Transverse colon (tissue), 4 donors: Measurements from ENCODE around the gene PSMG3. TPM values are rescaled to one million over a fixed set of nuclear protein-coding genes. Genes with fewer than 3 reads are reported as not detected.
"Not testable (repeated sequence)": the region's sequence is repeated elsewhere in the genome, so short reads cannot be mapped to it uniquely, and the experiment has no call there.

Source experiments
- DNase-seq: peaks from one replicate; pipeline ENCODE4 v3.0.0-alpha.2; 2019
- H3K27ac ChIP-seq, 4 donors: fragments of 200-600 bp; sonication (generic); 2 replicates each; pipeline ENCODE4 v1.5.1; 2016 to 2018; ENCODE audit warnings: inconsistent platforms in 4 of 4
- H3K27me3 ChIP-seq: fragments of 200-600 bp; sonication (generic); 2 replicates; pipeline ENCODE4 v1.5.1; 2017; ENCODE audit warnings: inconsistent platforms
- H3K36me3 ChIP-seq, 4 donors: fragments of 200-600 bp; sonication (generic); 2 replicates each; pipeline ENCODE4 v1.5.1; 2017 to 2019; ENCODE audit warnings: inconsistent platforms in 4 of 4
- H3K4me1 ChIP-seq, 4 donors: fragments of 200-600 bp; sonication (generic); 2 replicates each; pipeline ENCODE4 v1.5.1; 2017 to 2020; ENCODE audit warnings: inconsistent platforms in 4 of 4
- H3K4me3 ChIP-seq, 4 donors: fragments of 200-600 bp; sonication (generic); 1 replicate in 1 of 4; 2 replicates in 3 of 4; pipeline versions ENCODE4 v1.5.1 to v1.6.1; 2017 to 2019; ENCODE audit warnings: inconsistent platforms in 4 of 4
- H3K9me3 ChIP-seq, 2 donors: fragments of 200-600 bp; sonication (generic); 2 replicates each; pipeline ENCODE4 v1.5.1; 2017 to 2019; ENCODE audit warnings: inconsistent platforms in 2 of 2
- EP300 ChIP-seq: sonication (generic); formaldehyde crosslinking; IDR thresholded peaks from one replicate; pipeline ENCODE4 v1.6.1; 2017; ENCODE audit warnings: antibody characterized with exemption, low read depth
- POLR2A ChIP-seq: fragments of 450-650 bp; IDR thresholded peaks from one replicate; pipeline ENCODE4 v1.6.1; 2016; ENCODE audit warnings: antibody characterized with exemption, mild to moderate bottlenecking, moderate library complexity
- POLR2AphosphoS5 ChIP-seq, 3 donors: sonication (generic); formaldehyde crosslinking; IDR thresholded peaks; one replicate each; pipeline ENCODE4 v1.6.1; 2016; ENCODE audit warnings: antibody characterized with exemption in 3 of 3
- WGBS, 2 donors: methylation state at CpG; one replicate each; pipeline ENCODE4 v1.1.5; 2018; ENCODE audit warnings: low coverage in 1 of 2; 5-methylcytosine and 5-hydroxymethylcytosine counted together
- in situ Hi-C, 4 donors: fragments of 200-750 bp; cut with MboI; loops; one replicate each; pipeline versions ENCODE4 v1.15.0 to v1.15.1; 2017; ENCODE audit warnings: low sequenced_read_pairs in 3 of 4, low pct_ligation_motif_present in 1 of 4, low pct_unique_long_range_greater_than_20kb in 1 of 4
- intact Hi-C: fragments of 100-400 bp; cut with DNase I; formaldehyde crosslinking; loops from one replicate; pipeline ENCODE4 v1.15.1; 2023; ENCODE audit warnings: low total_unique reads
- total RNA-seq, 4 donors: library from RNA; depleted of rRNA; stranded (reverse); fragments of >200 nt; gene quantifications; one replicate each; pipeline ENCODE4 v1.1.0, GENCODE V29; 2016
- TF ChIP-seq, protein P1 (sequence below), 5 experiments: fragments of 200-600 bp in 3 of 5; fragments of 450-650 bp in 2 of 5; sonication (generic) in 3 of 5; IDR thresholded peaks; 1 replicate in 2 of 5; 2 replicates in 3 of 5; pipeline ENCODE4 v1.5.1; 2016 to 2017; ENCODE audit warnings: antibody characterized with exemption in 5 of 5, inconsistent platforms in 3 of 5, mild to moderate bottlenecking in 2 of 5, moderate library complexity in 1 of 5

PSMG3 gene
- total RNA-seq, 4 donors from 2014 or later, result 7.1 to 41.9 (median 27.6) TPM

GRCh38 chr7:1585142-1585981, 15.5 kb upstream of the PSMG3 start:
- Histone ChIP-seq H3K4me1 (no peaks in the 10 kb centered on the region), H3K27me3 (peaks cover 13% of the 10 kb centered on the region), H3K9me3 (peaks cover 0 to 4% of the 10 kb centered on the region in 2 donors), H3K27ac (no peak overlapping the region), H3K36me3 (no peaks in the 10 kb centered on the region), H3K4me3 (no peak overlapping the region)
- DNase-seq, result no peak
- WGBS, 2 donors, result 82% methylated on average over 36 of the region's 37 CpGs; no CpG with 5 or more reads in 1 of the 2 donors
- TF ChIP-seq POLR2AphosphoS5 (IDR thresholded peaks at IDR 0.05) (no peak), POLR2A (no peak), EP300 (no peak)
- TF ChIP-seq, protein P1, sequence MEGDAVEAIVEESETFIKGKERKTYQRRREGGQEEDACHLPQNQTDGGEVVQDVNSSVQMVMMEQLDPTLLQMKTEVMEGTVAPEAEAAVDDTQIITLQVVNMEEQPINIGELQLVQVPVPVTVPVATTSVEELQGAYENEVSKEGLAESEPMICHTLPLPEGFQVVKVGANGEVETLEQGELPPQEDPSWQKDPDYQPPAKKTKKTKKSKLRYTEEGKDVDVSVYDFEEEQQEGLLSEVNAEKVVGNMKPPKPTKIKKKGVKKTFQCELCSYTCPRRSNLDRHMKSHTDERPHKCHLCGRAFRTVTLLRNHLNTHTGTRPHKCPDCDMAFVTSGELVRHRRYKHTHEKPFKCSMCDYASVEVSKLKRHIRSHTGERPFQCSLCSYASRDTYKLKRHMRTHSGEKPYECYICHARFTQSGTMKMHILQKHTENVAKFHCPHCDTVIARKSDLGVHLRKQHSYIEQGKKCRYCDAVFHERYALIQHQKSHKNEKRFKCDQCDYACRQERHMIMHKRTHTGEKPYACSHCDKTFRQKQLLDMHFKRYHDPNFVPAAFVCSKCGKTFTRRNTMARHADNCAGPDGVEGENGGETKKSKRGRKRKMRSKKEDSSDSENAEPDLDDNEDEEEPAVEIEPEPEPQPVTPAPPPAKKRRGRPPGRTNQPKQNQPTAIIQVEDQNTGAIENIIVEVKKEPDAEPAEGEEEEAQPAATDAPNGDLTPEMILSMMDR (IDR thresholded peaks at IDR 0.05), result no peak
- in situ Hi-C loops, result loop anchor here in 3 of 4 donors (25.0 kb wide), 2 partner anchors 627 to 752 kb away; no protein-coding TSS in a partner anchor
- intact Hi-C loops, result loop anchor here (10.0 kb wide), 1 partner anchor 759 kb away; no protein-coding TSS in a partner anchor

- H3K36me3 ChIP-seq, result no peaks in the 10 kb centered on the region
- H3K27ac ChIP-seq, result no peak overlapping the region
- in situ Hi-C loops (loop anchor here in 3 of 4 donors (5.0 to 25.0 kb wide), 3 partner anchors 628 to 758 kb away; no protein-coding TSS in a partner anchor), intact Hi-C loops (loop anchor here (10.0 kb wide), 1 partner anchor 760 kb away; no protein-coding TSS in a partner anchor)
- peaks cover 0 to 2% (median 0%) of the 10 kb centered on the region in 4 donors for H3K4me1 ChIP-seq
- H3K27me3 ChIP-seq, result peaks cover 9% of the 10 kb centered on the region
- no peak overlapping the region for H3K4me3 ChIP-seq
- 90% methylated on average over 18 of the region's 18 CpGs; no CpG with 5 or more reads in 1 of the 2 donors for WGBS, 2 donors
- H3K9me3 ChIP-seq, result peaks cover 0 to 4% of the 10 kb centered on the region in 2 donors
- TF ChIP-seq POLR2AphosphoS5 (IDR thresholded peaks at IDR 0.05), result no peak
- TF ChIP-seq EP300, result no peak
- TF ChIP-seq, protein P1 (IDR thresholded peaks at IDR 0.05), result no peak
- no peak for TF ChIP-seq POLR2A
- no peak for DNase-seq
Measured at GRCh38 chr7:1584700-1585099, 14.9 kb upstream of the PSMG3 start.

- DNase-seq, H3K27me3 ChIP-seq, H3K36me3 ChIP-seq, H3K4me3 ChIP-seq, H3K9me3 ChIP-seq, H3K4me1 ChIP-seq, H3K27ac ChIP-seq: not testable (repeated sequence)
- intact Hi-C loops (loop anchor here (10.0 kb wide), 1 partner anchor 761 kb away; no protein-coding TSS in a partner anchor), in situ Hi-C loops (loop anchor here in 3 of 4 donors (5.0 to 25.0 kb wide), 3 partner anchors 629 to 759 kb away; no protein-coding TSS in a partner anchor)
- 89 to 96% methylated on average over 6 to 19 of the region's 19 CpGs for WGBS, 2 donors
Measured at GRCh38 chr7:1583241-1583930, 13.6 kb upstream of the PSMG3 start.

DNA sequence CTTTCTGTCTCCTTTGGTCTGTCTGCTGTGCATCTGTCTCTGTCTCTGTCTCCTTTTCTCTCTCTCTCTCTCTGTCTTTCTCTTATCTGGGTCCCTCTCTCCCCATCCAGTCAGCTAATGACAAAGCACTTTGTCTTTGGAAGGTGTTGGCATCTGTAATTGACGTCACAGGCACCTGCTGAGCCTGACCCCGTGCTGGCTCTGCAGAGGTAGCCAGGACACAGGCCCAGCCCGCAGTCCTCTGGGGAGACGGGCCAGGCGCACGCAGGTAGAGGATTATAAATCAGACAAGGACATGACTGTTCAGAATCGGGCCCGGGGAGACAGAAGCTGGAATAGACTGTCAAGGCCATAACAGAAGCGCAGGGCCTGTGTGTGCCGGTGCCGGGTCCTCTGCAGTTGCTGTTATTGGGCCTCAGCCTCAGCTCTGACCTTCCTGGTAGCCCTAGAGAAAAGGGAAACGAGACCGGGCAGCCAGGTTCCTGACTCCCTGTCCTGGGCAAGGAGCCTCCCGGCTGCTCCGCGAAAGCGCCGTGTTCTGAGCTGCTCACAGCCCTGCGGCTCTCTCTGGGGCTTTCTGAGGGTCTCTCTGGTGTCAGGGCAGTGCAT, 10.7 kb upstream of the PSMG3 start:
- DNase-seq, result no peak
- Histone ChIP-seq H3K36me3 (no peaks in the 10 kb centered on the region), H3K4me1 (peaks cover 0 to 8% (median 2%) of the 10 kb centered on the region in 4 donors), H3K27me3 (no peaks in the 10 kb centered on the region), H3K9me3 (no peaks in the 10 kb centered on the region), H3K27ac (no peak overlapping the region), H3K4me3 (no peak overlapping the region)
- intact Hi-C loops, result loop anchor here (10.0 kb wide), 1 partner anchor 764 kb away; no protein-coding TSS in a partner anchor
- 86 to 92% methylated on average over 1 to 19 of the region's 19 CpGs for WGBS, 2 donors
- TF ChIP-seq, protein P1 (IDR thresholded peaks at IDR 0.05), result no peak
- TF ChIP-seq EP300 (no peak), POLR2AphosphoS5 (IDR thresholded peaks at IDR 0.05) (no peak), POLR2A (no peak)
- in situ Hi-C loops, result loop anchor here in 3 of 4 donors (5.0 to 25.0 kb wide), 3 partner anchors 632 to 762 kb away; no protein-coding TSS in a partner anchor
